Fibroblast of lung (primary cell): Measurements from ENCODE around the gene TPD52L2.

Source experiments
- CTCF ChIP-seq, 2 donors: IDR thresholded peaks in 1 of 2; conservative IDR thresholded peaks in 1 of 2; 1 replicate in 1 of 2; 2 replicates in 1 of 2; pipeline ENCODE4 v1.5.1; 2011 to 2012; ENCODE audit warnings: low read length in 2 of 2, control low read depth in 1 of 2, inconsistent platforms in 1 of 2, low read depth in 1 of 2, mild to moderate bottlenecking in 1 of 2
- EZH2 ChIP-seq: IDR thresholded peaks from 2 replicates; pipeline ENCODE4 v1.5.1; 2012; ENCODE audit warnings: low read length, control low read depth, mild to moderate bottlenecking; ENCODE audit errors: missing control alignments

- TF ChIP-seq CTCF (conservative IDR thresholded peaks at IDR 0.05 in 1 of 2, IDR thresholded peaks at IDR 0.05 in 1 of 2; ENCODE audit: low read depth in 1 of 2, low read length in 2 of 2): no peak
- no peak for TF ChIP-seq EZH2
Measured at GRCh38 chr20:63843222-63843621, 21.8 kb upstream of the TPD52L2 start.
